Tibial nerve (tissue), 4 donors: ENCODE results near the gene KCNT1. TPM values are rescaled to one million over a fixed set of nuclear protein-coding genes. Genes with fewer than 3 reads are reported as not detected.

Experiments used
- DNase-seq, 2 donors: peaks; one replicate each; pipeline ENCODE4 v3.0.0-alpha.2; 2019; ENCODE audit warnings: low spot score in 2 of 2
- H3K27ac ChIP-seq, 4 donors: fragments of 200-600 bp; sonication (generic) in 3 of 4; one replicate each; pipeline ENCODE4 v1.5.1; 2017 to 2019; ENCODE audit warnings: mild to moderate bottlenecking in 1 of 4
- H3K27me3 ChIP-seq, 2 donors: fragments of 200-600 bp; sonication (generic) in 1 of 2; one replicate each; pipeline versions ENCODE4 v1.5.1 to v1.6.0; 2017 to 2019
- H3K36me3 ChIP-seq, 3 donors: fragments of 200-600 bp; sonication (generic); one replicate each; pipeline ENCODE4 v1.5.1; 2018 to 2019
- H3K4me1 ChIP-seq, 4 donors: fragments of 200-600 bp; sonication (generic) in 3 of 4; one replicate each; pipeline ENCODE4 v1.5.1; 2017 to 2019
- H3K4me3 ChIP-seq, 4 donors: fragments of 200-600 bp; sonication (generic) in 3 of 4; one replicate each; pipeline ENCODE4 v1.5.1; 2017 to 2019; ENCODE audit warnings: mild to moderate bottlenecking in 1 of 4, moderate library complexity in 1 of 4
- H3K9me3 ChIP-seq, 4 donors: fragments of 200-600 bp; sonication (generic) in 3 of 4; one replicate each; pipeline ENCODE4 v1.5.1; 2017 to 2019
- EP300 ChIP-seq, 2 donors: sonication (generic); formaldehyde crosslinking; IDR thresholded peaks; one replicate each; pipeline ENCODE4 v1.6.1; 2017; ENCODE audit warnings: antibody characterized with exemption in 2 of 2, mild to moderate bottlenecking in 1 of 2
- POLR2A ChIP-seq, 2 donors: fragments of 450-650 bp; IDR thresholded peaks; one replicate each; pipeline ENCODE4 v1.6.1; 2017; ENCODE audit warnings: antibody characterized with exemption in 2 of 2, mild to moderate bottlenecking in 2 of 2, moderate library complexity in 2 of 2
- WGBS, 2 donors: methylation state at CpG; one replicate each; pipeline ENCODE4 v1.1.5; 2018; 5-methylcytosine and 5-hydroxymethylcytosine counted together
- total RNA-seq, 4 donors: library from RNA; depleted of rRNA; stranded (reverse); fragments of >200 nt; gene quantifications; one replicate each; pipeline ENCODE4 v1.1.0, GENCODE V29; 2016
- TF ChIP-seq, protein P1 (sequence below), 5 experiments: fragments of 200-600 bp in 3 of 5; fragments of 450-650 bp in 2 of 5; sonication (generic) in 3 of 5; IDR thresholded peaks; one replicate each; pipeline ENCODE4 v1.5.1; 2016 to 2019; ENCODE audit warnings: antibody characterized with exemption in 5 of 5, mild to moderate bottlenecking in 3 of 5, moderate library complexity in 2 of 5

Gene KCNT1
- total RNA-seq, 4 donors from 2014 or later, result under 0.01 to 0.39 TPM; not detected in 2

DNA sequence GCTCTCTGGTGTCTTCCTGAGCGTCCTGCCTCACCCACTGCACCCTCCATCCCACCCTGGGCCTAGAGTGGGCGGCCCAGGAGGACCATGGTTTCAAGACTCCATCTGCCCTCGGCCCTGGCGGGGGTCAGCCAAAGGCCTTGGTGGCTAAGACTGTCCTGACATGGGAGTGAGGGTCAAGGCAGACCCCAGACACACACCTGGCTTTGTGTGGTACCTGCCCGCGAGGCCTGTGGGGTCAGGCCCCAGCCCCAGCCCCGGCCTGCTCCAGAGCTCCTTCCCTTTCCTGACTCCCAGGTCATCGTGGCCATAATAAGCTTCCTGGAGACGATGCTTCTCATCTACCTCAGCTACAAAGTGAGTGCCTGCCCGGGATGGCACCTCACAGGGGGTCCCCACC lies 54.6 kb downstream of the KCNT1 start:
- Histone ChIP-seq H3K4me3 (no peak overlapping the region), H3K9me3 (peaks cover 0 to 20% (median 0%) of the 10 kb centered on the region in 4 donors), H3K27ac (no peak overlapping the region), H3K4me1 (no peaks in the 10 kb centered on the region), H3K27me3 (no peaks in the 10 kb centered on the region), H3K36me3 (no peaks in the 10 kb centered on the region)
- TF ChIP-seq, protein P1, sequence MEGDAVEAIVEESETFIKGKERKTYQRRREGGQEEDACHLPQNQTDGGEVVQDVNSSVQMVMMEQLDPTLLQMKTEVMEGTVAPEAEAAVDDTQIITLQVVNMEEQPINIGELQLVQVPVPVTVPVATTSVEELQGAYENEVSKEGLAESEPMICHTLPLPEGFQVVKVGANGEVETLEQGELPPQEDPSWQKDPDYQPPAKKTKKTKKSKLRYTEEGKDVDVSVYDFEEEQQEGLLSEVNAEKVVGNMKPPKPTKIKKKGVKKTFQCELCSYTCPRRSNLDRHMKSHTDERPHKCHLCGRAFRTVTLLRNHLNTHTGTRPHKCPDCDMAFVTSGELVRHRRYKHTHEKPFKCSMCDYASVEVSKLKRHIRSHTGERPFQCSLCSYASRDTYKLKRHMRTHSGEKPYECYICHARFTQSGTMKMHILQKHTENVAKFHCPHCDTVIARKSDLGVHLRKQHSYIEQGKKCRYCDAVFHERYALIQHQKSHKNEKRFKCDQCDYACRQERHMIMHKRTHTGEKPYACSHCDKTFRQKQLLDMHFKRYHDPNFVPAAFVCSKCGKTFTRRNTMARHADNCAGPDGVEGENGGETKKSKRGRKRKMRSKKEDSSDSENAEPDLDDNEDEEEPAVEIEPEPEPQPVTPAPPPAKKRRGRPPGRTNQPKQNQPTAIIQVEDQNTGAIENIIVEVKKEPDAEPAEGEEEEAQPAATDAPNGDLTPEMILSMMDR (IDR thresholded peaks at IDR 0.05), result no peak
- no peak for TF ChIP-seq POLR2A (IDR thresholded peaks at IDR 0.05)
- no peak for TF ChIP-seq EP300 (IDR thresholded peaks at IDR 0.05)
- DNase-seq, result no peak
- whole genome bisulfite sequencing, 2 donors, result 82 to 86% methylated on average over 10 of the region's 10 CpGs

DNA sequence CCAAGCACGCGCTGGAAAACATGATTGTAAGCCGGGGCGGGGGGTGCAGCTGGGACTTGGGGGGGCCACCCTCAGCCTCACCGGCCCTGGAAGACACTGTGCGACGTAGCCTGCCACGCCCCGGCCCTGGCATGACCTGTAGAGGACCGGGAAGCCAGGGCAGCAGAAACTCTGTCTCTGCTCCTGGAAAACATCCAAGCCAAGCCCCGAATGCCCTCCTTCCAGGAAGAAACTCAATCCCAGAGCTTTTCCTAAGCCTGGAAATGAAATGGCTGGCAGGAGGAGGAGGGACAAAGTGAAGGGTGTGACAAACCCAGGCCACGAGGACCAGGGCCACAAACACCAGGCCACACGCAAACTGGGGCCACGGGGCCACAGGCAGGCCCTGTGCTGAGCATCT lies 55.4 kb downstream of the KCNT1 start:
- Histone ChIP-seq H3K27ac (no peak overlapping the region), H3K4me1 (no peaks in the 10 kb centered on the region), H3K4me3 (no peak overlapping the region), H3K36me3 (no peaks in the 10 kb centered on the region), H3K9me3 (peaks cover 0 to 20% (median 0%) of the 10 kb centered on the region in 4 donors), H3K27me3 (no peaks in the 10 kb centered on the region)
- WGBS, 2 donors, result 66 to 69% methylated on average over 11 to 14 of the region's 14 CpGs
- TF ChIP-seq, protein P1 (IDR thresholded peaks at IDR 0.05), result no peak
- no peak for TF ChIP-seq EP300 (IDR thresholded peaks at IDR 0.05)
- no peak for DNase-seq

DNA sequence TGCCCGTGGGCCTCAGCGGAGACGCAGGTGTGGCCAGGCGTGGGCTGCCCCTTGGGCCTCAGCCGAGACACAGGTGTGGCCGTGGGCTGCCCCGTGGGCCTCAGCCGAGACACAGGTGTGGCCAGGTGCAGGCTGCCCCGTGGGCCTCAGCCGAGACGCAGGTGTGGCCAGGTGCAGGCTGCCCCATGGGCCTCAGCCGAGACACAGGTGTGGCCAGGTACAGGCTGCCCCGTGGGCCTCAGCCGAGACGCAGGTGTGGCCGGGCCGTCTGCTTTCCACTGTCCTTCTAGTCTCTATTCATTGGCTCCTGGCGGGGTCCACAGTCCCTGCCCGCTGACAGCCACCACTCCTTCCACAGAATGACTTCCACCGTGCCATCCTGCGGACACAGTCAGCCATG lies 56.1 kb downstream of the KCNT1 start:
- no peaks in the 10 kb centered on the region for H3K36me3 ChIP-seq
- no peaks in the 10 kb centered on the region for H3K4me1 ChIP-seq
- H3K27ac ChIP-seq, result no peak overlapping the region
- H3K27me3 ChIP-seq, result no peaks in the 10 kb centered on the region
- H3K4me3 ChIP-seq, result no peak overlapping the region
- 86 to 91% methylated on average over 16 to 19 of the region's 21 CpGs for WGBS, 2 donors
- TF ChIP-seq, protein P1 (IDR thresholded peaks at IDR 0.05), result no peak
- TF ChIP-seq EP300 (IDR thresholded peaks at IDR 0.05), result no peak
- no peak for TF ChIP-seq POLR2A (IDR thresholded peaks at IDR 0.05)
- no peak for DNase-seq
- peaks cover 0 to 20% (median 0%) of the 10 kb centered on the region in 4 donors for H3K9me3 ChIP-seq

DNA sequence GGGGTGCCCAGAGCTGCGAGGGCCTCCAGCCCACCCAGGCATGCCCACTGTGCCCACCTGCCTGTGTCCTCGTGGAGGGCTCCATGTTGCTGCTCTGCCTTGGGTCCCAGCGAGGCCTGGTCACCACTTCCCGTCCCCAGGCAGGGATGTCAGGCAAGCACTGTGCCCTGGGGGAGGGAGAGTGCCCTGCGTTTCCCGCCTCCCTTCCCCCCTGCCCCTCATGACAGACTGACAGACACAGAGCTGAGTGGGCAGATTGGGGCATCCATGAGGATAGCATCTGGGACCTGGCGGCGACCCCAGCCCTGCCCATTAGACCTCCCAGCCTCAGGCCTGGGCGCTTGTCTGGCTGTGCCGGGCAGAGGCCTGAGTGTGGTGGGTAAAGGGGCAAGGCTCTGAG lies 56.9 kb downstream of the KCNT1 start:
- no peak for DNase-seq
- no peaks in the 10 kb centered on the region for H3K36me3 ChIP-seq
- TF ChIP-seq EP300 (IDR thresholded peaks at IDR 0.05), result no peak
- no peak for TF ChIP-seq POLR2A (IDR thresholded peaks at IDR 0.05)
- TF ChIP-seq, protein P1 (IDR thresholded peaks at IDR 0.05), result no peak
- no peaks in the 10 kb centered on the region for H3K4me1 ChIP-seq
- H3K4me3 ChIP-seq, result no peak overlapping the region
- H3K27ac ChIP-seq, result no peak overlapping the region
- H3K27me3 ChIP-seq, result no peaks in the 10 kb centered on the region
- H3K9me3 ChIP-seq, result peaks cover 0 to 22% (median 0%) of the 10 kb centered on the region in 4 donors
- 85 to 97% methylated on average over 5 to 6 of the region's 10 CpGs for WGBS, 2 donors

DNA sequence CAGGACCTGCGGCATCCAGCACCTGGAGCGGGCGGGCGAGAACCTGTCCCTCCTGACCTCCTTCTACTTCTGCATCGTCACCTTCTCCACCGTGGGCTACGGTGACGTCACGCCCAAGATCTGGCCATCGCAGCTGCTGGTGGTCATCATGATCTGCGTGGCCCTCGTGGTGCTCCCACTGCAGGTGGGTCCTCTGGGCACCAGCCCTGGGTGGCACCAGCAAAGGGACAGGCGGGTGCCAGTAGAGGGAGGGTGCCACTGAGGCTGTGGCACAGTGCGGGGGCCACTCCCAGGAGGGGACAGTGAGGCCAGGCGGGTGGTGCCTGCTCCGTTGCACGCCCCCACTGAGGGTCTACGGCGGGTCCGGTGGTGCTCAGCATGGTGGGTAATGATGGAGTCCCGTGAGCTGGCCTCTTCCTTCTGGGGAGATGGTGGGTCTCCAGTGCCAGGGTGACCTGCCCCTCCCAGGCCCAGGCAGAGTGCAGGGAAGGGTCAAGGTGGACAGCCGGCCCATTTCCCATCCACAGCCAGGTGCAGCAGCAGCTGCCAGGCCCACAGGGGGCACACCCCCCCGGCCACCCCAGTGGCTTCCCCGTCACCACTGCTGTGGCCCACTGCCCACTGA lies 57.8 kb downstream of the KCNT1 start:
- DNase-seq, result no peak
- no peaks in the 10 kb centered on the region for H3K27me3 ChIP-seq
- H3K36me3 ChIP-seq, result no peaks in the 10 kb centered on the region
- no peak overlapping the region for H3K27ac ChIP-seq
- H3K4me1 ChIP-seq, result no peaks in the 10 kb centered on the region
- WGBS, 2 donors, result 87 to 92% methylated on average over 12 to 17 of the region's 24 CpGs
- TF ChIP-seq POLR2A (IDR thresholded peaks at IDR 0.05) (no peak), EP300 (IDR thresholded peaks at IDR 0.05) (no peak)
- TF ChIP-seq, protein P1 (IDR thresholded peaks at IDR 0.05), result no peak
- peaks cover 0 to 29% (median 0%) of the 10 kb centered on the region in 4 donors for H3K9me3 ChIP-seq
- H3K4me3 ChIP-seq, result no peak overlapping the region
